22Rv1 (cell line): ENCODE data around the gene CMTM2.
"Not testable (repeated sequence)": the region's sequence is repeated elsewhere in the genome, so short reads cannot be mapped to it uniquely, and the experiment has no call there.

Experiments
- H3K27ac ChIP-seq: fragments of 450-650 bp; 2 replicates; pipeline ENCODE4 v1.5.1; 2017
- CTCF ChIP-seq: fragments of 450-650 bp; IDR thresholded peaks from 2 replicates; pipeline ENCODE4 v1.5.1; 2017; ENCODE audit warnings: mild to moderate bottlenecking
- ZFX ChIP-seq: fragments of 450-650 bp; IDR thresholded peaks from 2 replicates; pipeline ENCODE4 v1.6.1; 2017; ENCODE audit warnings: antibody characterized with exemption, borderline replicate concordance

CMTM2 gene

GRCh38 chr16:66587881-66588600, 8.8 kb downstream of the CMTM2 start:
- no peak for TF ChIP-seq ZFX
- TF ChIP-seq CTCF = no peak
- H3K27ac ChIP-seq = no peak overlapping the region

GRCh38 chr16:66588981-66589713, 9.9 kb downstream of the CMTM2 start:
- no peak overlapping the region for H3K27ac ChIP-seq
- no peak for TF ChIP-seq ZFX

GRCh38 chr16:66590322-66590721, 11.1 kb downstream of the CMTM2 start:
- no peak for TF ChIP-seq ZFX
- H3K27ac ChIP-seq = no peak overlapping the region

- TF ChIP-seq ZFX (no peak), CTCF (no peak)
- H3K27ac ChIP-seq = no peak overlapping the region
Measured at GRCh38 chr16:66591018-66591417, 11.8 kb downstream of the CMTM2 start.

- no peak overlapping the region for H3K27ac ChIP-seq
- TF ChIP-seq ZFX = no peak
- TF ChIP-seq CTCF = no peak
Measured at GRCh38 chr16:66592241-66592640, 13.0 kb downstream of the CMTM2 start.

- H3K27ac ChIP-seq = no peak overlapping the region
- TF ChIP-seq ZFX (no peak), CTCF (no peak)
Measured at GRCh38 chr16:66592814-66593213, 13.6 kb downstream of the CMTM2 start.

- no peak overlapping the region for H3K27ac ChIP-seq
Measured at GRCh38 chr16:66594739-66595138, 15.5 kb downstream of the CMTM2 start.

GRCh38 chr16:66596559-66596958, 17.3 kb downstream of the CMTM2 start:
- H3K27ac ChIP-seq = not testable (repeated sequence)

More at GRCh38 chr16:66594739-66595138, 15.5 kb downstream of the CMTM2 start:
- TF ChIP-seq ZFX = no peak

- no peak overlapping the region for H3K27ac ChIP-seq
- TF ChIP-seq ZFX (no peak), CTCF (no peak)
Measured at GRCh38 chr16:66596986-66597848, 18.0 kb downstream of the CMTM2 start.
